Measurements from ENCODE around the gene CAMK1D. TPM values are rescaled to one million over a fixed set of nuclear protein-coding genes. Genes with fewer than 3 reads are reported as not detected.

The CAMK1D gene
- total and polyA plus RNA-seq, 2 of the 4 experiments (the other 2 are of a cell fraction) = 5.0 to 5.3 TPM

DNA sequence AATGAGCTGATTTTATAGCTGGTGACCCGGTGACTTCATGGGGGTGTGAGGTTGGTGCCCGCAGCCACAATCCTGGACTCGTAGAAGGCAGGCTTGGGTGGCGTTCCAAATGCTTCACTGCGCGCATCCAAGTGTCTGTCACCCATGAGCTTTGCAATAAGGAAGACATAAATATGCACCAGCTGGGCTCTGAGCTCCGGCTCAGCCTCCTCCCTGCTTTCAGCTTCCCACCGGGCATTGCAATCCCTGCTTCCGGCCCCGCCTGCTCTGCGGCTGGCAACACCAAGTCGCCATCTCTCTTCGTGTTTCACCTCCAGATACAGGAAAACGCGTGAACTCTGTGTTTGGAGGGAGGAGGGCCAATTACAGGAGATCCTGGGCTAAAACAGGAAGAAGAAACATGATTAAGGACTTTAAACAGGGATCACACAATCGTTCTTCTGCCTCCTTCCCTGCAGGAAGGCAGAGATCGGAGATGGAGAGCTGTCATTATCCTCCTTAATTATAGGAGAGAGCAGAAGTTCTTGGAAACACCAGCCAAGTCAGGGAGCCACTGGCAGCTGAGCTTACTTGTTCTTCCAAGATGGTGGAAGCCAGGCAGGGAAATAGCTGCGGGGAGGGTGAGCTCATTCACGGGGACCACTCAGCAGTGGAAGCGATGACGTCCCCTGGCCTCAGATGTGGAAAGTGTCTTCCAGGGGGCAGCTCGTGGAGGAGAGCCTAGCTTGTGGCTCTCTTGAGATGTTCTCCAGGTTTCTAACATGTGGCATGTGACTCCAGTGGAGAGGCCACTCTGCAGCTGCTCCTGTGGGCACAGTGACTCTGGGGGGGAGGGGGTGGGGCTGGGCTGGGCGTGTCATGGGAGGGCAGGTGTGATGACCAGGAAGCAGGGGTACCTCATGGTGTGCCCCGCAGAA, 134.9 kb downstream of the CAMK1D start:
- Histone ChIP-seq H2AK5ac (ENCODE audit: low read depth, low read length) (no peak overlapping the region), H3K36me3 (ENCODE audit: control insufficient read depth, insufficient read depth, low read length) (no peaks in the 10 kb centered on the region), H3K18ac (ENCODE audit: low read depth, low read length) (no peak overlapping the region), H4K5ac (ENCODE audit: low read depth, low read length) (no peak overlapping the region), H3K9me3 (ENCODE audit: control insufficient read depth, insufficient read depth, low read length) (peaks cover 2% of the 10 kb centered on the region; the same call in 1 of the 2 replicates), H2AK9ac (replicated peaks; ENCODE audit: low read depth, low read length, poor library complexity) (no peak overlapping the region), H3K4me3 (ENCODE audit: insufficient read depth, low read depth, low read length) (no peak overlapping the region), H3K23ac (ENCODE audit: low read depth, low read length) (no peak overlapping the region), H3K56ac (ENCODE audit: extremely low read depth, insufficient read depth, low read length) (no peak overlapping the region), H4K91ac (ENCODE audit: insufficient read depth, low read depth, low read length) (no peak overlapping the region), H3K4ac (ENCODE audit: low read depth, low read length) (no peak overlapping the region), H4K20me1 (ENCODE audit: insufficient read depth, low read length) (no peaks in the 10 kb centered on the region), H3K14ac (replicated peaks; ENCODE audit: low read depth, low read length) (no peak overlapping the region), H3K9ac (ENCODE audit: low read depth, low read length) (no peak overlapping the region), H3K27me3 (ENCODE audit: control insufficient read depth, insufficient read depth, low read length) (no peaks in the 10 kb centered on the region), H2BK5ac (ENCODE audit: low read depth, low read length, poor library complexity, severe bottlenecking) (no peak overlapping the region), H3K4me1 (ENCODE audit: control insufficient read depth, insufficient read depth, low read length) (no peaks in the 10 kb centered on the region), H4K8ac (ENCODE audit: low read depth in 2 of 2, low read length in 2 of 2) (no peak overlapping the region), H2BK15ac (ENCODE audit: low read depth, low read length) (no peak overlapping the region), H3K79me1 (ENCODE audit: low read depth in 1 of 2, low read length in 2 of 2) (no peaks in the 10 kb centered on the region), H2BK20ac (ENCODE audit: low read depth, low read length) (no peak overlapping the region), H3K4me2 (ENCODE audit: low read depth, low read length) (no peak overlapping the region), H3K27ac (ENCODE audit: insufficient read depth, low read length) (no peak overlapping the region), H3K9me1 (ENCODE audit: insufficient read depth, low read length) (no peaks in the 10 kb centered on the region), H2BK120ac (ENCODE audit: low read depth, low read length) (no peak overlapping the region), H2AFZ (replicated peaks; ENCODE audit: low read length, poor library complexity) (no peak overlapping the region)
- in situ Hi-C loops (cut with MboI; ENCODE audit: low sequenced_read_pairs) (no loop called here), intact Hi-C loops (cut with micrococcal nuclease) (no loop called here), dilution Hi-C loops (cut with HindIII; ENCODE audit: low sequenced_read_pairs, unreplicated experiment) (no loop called here)
- ChIA-PET CTCF (no interaction called here), POLR2A (ENCODE audit: unreplicated experiment) (interaction anchor here (0.5 kb wide), 1 partner anchor 207 kb away, joined by 14 read pairs; no protein-coding TSS in a partner anchor)
- no peak for DNase-seq
- 92% methylated on average over 2 of the region's 24 CpGs; no CpG with 5 or more reads in 1 of the 2 experiments for WGBS, 2 experiments (ENCODE audit: extremely low coverage in 2 of 2, insufficient read length in 1 of 2)
- no peak for ATAC-seq (ENCODE audit: low read depth)
- TF ChIP-seq CHD1 (IDR thresholded peaks at IDR 0.05; ENCODE audit: low read depth, low read length) = no peak
- TF ChIP-seq, protein P1, sequence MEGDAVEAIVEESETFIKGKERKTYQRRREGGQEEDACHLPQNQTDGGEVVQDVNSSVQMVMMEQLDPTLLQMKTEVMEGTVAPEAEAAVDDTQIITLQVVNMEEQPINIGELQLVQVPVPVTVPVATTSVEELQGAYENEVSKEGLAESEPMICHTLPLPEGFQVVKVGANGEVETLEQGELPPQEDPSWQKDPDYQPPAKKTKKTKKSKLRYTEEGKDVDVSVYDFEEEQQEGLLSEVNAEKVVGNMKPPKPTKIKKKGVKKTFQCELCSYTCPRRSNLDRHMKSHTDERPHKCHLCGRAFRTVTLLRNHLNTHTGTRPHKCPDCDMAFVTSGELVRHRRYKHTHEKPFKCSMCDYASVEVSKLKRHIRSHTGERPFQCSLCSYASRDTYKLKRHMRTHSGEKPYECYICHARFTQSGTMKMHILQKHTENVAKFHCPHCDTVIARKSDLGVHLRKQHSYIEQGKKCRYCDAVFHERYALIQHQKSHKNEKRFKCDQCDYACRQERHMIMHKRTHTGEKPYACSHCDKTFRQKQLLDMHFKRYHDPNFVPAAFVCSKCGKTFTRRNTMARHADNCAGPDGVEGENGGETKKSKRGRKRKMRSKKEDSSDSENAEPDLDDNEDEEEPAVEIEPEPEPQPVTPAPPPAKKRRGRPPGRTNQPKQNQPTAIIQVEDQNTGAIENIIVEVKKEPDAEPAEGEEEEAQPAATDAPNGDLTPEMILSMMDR (conservative IDR thresholded peaks at IDR 0.05; ENCODE audit: low read depth, low read length) = no peak
- no peak for TF ChIP-seq POLR2A (IDR thresholded peaks at IDR 0.05; ENCODE audit: low read depth, low read length)
- TF ChIP-seq RFX5 (IDR thresholded peaks at IDR 0.05; ENCODE audit: low read depth, low read length) = no peak
- no peak for TF ChIP-seq SMC3 (IDR thresholded peaks at IDR 0.05; ENCODE audit: low read depth, low read length)
- TF ChIP-seq, protein P2, sequence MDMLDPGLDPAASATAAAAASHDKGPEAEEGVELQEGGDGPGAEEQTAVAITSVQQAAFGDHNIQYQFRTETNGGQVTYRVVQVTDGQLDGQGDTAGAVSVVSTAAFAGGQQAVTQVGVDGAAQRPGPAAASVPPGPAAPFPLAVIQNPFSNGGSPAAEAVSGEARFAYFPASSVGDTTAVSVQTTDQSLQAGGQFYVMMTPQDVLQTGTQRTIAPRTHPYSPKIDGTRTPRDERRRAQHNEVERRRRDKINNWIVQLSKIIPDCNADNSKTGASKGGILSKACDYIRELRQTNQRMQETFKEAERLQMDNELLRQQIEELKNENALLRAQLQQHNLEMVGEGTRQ (IDR thresholded peaks at IDR 0.05; ENCODE audit: low read depth, low read length) = no peak
- no peak for TF ChIP-seq CEBPB (IDR thresholded peaks at IDR 0.05; ENCODE audit: low read depth, low read length)
- BruUV-seq (replicated peaks) = no TSS peak

Data from IMR-90 (cell line).